HL-60 (cell line): Measurements from ENCODE around the gene SRGAP3.

ENCODE experiments used
- GABPA ChIP-seq: IDR thresholded peaks from 2 replicates; pipeline ENCODE4 v1.6.1; 2012; ENCODE audit warnings: low read depth
- POLR2AphosphoS5 ChIP-seq: IDR thresholded peaks from 2 replicates; pipeline ENCODE4 v1.6.1; 2012; ENCODE audit warnings: low read depth
- TF ChIP-seq, protein P1 (sequence below): IDR thresholded peaks from one replicate; pipeline ENCODE4 v1.5.1; 2011; ENCODE audit warnings: low read length, control low read depth, inconsistent platforms; ENCODE audit not compliant: insufficient read depth
- TF ChIP-seq, protein P2 (sequence below): IDR thresholded peaks from 2 replicates; pipeline ENCODE4 v1.6.1; 2012; ENCODE audit warnings: low read depth; ENCODE audit not compliant: insufficient replicate concordance

DNA sequence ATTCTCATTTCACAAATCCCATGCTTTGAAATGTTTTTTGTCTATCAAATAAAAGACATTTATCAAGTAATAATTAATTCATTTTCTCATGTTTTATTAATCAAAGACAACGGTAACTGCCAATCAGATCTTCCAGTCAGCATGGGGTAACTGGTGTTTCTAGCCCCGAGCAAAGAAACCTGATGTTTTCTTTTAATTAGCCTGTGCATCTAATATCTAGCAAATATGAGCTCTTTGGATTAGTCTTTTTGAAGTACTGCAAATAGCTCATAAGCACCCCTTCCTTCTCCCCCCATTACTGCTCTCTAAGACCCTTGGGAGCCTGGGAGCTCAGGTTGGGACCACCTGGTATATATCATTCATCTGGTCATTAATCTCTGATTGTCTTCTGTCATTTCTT lies 43.1 kb upstream of the SRGAP3 start:
- TF ChIP-seq, protein P1, sequence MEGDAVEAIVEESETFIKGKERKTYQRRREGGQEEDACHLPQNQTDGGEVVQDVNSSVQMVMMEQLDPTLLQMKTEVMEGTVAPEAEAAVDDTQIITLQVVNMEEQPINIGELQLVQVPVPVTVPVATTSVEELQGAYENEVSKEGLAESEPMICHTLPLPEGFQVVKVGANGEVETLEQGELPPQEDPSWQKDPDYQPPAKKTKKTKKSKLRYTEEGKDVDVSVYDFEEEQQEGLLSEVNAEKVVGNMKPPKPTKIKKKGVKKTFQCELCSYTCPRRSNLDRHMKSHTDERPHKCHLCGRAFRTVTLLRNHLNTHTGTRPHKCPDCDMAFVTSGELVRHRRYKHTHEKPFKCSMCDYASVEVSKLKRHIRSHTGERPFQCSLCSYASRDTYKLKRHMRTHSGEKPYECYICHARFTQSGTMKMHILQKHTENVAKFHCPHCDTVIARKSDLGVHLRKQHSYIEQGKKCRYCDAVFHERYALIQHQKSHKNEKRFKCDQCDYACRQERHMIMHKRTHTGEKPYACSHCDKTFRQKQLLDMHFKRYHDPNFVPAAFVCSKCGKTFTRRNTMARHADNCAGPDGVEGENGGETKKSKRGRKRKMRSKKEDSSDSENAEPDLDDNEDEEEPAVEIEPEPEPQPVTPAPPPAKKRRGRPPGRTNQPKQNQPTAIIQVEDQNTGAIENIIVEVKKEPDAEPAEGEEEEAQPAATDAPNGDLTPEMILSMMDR: no peak
- TF ChIP-seq, protein P2, sequence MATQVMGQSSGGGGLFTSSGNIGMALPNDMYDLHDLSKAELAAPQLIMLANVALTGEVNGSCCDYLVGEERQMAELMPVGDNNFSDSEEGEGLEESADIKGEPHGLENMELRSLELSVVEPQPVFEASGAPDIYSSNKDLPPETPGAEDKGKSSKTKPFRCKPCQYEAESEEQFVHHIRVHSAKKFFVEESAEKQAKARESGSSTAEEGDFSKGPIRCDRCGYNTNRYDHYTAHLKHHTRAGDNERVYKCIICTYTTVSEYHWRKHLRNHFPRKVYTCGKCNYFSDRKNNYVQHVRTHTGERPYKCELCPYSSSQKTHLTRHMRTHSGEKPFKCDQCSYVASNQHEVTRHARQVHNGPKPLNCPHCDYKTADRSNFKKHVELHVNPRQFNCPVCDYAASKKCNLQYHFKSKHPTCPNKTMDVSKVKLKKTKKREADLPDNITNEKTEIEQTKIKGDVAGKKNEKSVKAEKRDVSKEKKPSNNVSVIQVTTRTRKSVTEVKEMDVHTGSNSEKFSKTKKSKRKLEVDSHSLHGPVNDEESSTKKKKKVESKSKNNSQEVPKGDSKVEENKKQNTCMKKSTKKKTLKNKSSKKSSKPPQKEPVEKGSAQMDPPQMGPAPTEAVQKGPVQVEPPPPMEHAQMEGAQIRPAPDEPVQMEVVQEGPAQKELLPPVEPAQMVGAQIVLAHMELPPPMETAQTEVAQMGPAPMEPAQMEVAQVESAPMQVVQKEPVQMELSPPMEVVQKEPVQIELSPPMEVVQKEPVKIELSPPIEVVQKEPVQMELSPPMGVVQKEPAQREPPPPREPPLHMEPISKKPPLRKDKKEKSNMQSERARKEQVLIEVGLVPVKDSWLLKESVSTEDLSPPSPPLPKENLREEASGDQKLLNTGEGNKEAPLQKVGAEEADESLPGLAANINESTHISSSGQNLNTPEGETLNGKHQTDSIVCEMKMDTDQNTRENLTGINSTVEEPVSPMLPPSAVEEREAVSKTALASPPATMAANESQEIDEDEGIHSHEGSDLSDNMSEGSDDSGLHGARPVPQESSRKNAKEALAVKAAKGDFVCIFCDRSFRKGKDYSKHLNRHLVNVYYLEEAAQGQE: no peak
- TF ChIP-seq POLR2AphosphoS5 (no peak), GABPA (no peak)
